K562 treated with DMSO at 1 percent for 48 hours (cell line): ENCODE results near the gene POLL. TPM values are rescaled to one million over a fixed set of nuclear protein-coding genes. Genes with fewer than 3 reads are reported as not detected.

ENCODE experiments used
- total RNA-seq: library from RNA; unstranded; fragments of 300-600 nt; gene quantifications from 2 replicates; pipeline ENCODE4 v1.2.3, GENCODE V29; 2022; ENCODE audit warnings: low replicate concordance; ENCODE audit errors: extremely low read depth

Gene POLL
- not detected in 2 replicates for total RNA-seq

DNA sequence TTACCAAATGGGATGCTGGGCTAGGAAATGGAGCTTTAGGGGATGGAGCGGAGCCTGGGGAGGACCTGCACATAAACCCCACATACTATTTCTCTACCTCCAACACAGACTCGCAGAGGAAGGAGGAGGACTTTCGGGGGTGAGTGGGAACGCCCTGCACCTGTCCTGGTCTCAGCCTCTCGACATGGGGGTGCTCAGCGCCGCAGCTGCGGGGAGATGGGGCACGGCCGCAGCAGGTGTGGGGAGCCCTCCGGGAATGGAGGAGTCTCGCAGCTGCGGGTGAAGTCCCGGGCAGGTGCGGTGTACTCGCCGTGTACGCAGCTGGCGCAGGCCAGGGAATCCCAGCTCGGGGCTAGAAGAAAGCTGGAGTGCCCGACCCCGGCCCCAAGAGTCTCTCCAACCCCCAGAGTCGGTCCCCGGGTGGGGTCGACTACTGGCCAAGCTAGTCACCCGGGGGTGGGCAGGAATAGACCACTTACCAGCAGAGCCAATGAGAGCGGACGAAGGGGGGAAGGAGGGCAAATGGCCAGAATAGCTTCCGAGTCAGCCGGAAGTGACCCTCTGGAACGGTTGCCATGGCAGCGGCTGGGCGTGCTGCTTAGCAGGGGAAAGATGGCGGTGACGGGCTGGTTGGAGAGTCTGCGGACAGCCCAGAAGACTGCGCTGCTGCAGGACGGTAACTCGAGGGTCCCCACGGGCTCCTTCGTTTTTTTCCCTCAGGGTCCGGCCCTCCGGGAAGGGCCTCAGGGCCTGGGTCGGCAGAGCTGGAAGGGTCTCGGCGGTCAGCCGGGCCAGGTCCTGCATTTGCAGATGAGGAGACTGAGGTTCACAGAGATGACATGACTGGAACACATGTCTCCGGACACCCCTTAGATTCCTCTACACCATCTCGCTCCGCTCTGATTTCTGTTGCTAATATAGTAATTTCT is at the start of gene POLL, which contains the start of gene DPCD:
Gene POLL, minus strand, starts transcription at position 533 of the 929 bp plus-strand sequence. CDS start 897 bp downstream, outside the sequence.
Gene DPCD, plus strand, starts transcription at position 597 of the 929 bp plus-strand sequence. Its CDS starts 16 bp downstream, at position 613.

Other genes starting within 250 kb of the POLL start
- not detected in 2 replicates for gene BTRC, start 234.1 kb downstream of the POLL start, total RNA-seq
- not detected in 2 replicates for gene DPCD, start 64 bp upstream of the POLL start, total RNA-seq
- gene FBXW4, start 106.9 kb upstream of the POLL start, total RNA-seq = not detected in 2 replicates
- not detected in 2 replicates for gene FGF8, start 187.9 kb upstream of the POLL start, total RNA-seq
- gene NPM3, start 195.2 kb upstream of the POLL start, total RNA-seq = 631 TPM in 1 of 2 replicates, not detected in the other
- not detected in 2 replicates for gene OGA, start 230.2 kb upstream of the POLL start, total RNA-seq